Loucy (cell line): Measurements from ENCODE around the gene GRB10.

Experiments
- CTCF ChIP-seq: fragments of 200-600 bp; sonication (generic); conservative IDR thresholded peaks from 2 replicates; pipeline ENCODE4 v1.5.1; 2014; ENCODE audit warnings: mild to moderate bottlenecking, antibody characterized with exemption, low read length
- EZH2phosphoT487 ChIP-seq: fragments of 200-600 bp; IDR thresholded peaks from 2 replicates; pipeline ENCODE4 v1.6.1; 2018; ENCODE audit warnings: antibody characterized with exemption, mild to moderate bottlenecking, moderate library complexity, borderline replicate concordance

GRCh38 chr7:50625360-50625759, 157.3 kb downstream of the GRB10 start:
- no peak for TF ChIP-seq CTCF
- TF ChIP-seq EZH2phosphoT487, result no peak
